ENCODE measurements around the gene TMEM41B. TPM values are rescaled to one million over a fixed set of nuclear protein-coding genes. Genes with fewer than 3 reads are reported as not detected.

TMEM41B gene
- total and polyA plus RNA-seq, 2 of the 4 experiments (the other 2 are of a cell fraction): 20.8 to 21.5 TPM

- TF ChIP-seq, protein P1, sequence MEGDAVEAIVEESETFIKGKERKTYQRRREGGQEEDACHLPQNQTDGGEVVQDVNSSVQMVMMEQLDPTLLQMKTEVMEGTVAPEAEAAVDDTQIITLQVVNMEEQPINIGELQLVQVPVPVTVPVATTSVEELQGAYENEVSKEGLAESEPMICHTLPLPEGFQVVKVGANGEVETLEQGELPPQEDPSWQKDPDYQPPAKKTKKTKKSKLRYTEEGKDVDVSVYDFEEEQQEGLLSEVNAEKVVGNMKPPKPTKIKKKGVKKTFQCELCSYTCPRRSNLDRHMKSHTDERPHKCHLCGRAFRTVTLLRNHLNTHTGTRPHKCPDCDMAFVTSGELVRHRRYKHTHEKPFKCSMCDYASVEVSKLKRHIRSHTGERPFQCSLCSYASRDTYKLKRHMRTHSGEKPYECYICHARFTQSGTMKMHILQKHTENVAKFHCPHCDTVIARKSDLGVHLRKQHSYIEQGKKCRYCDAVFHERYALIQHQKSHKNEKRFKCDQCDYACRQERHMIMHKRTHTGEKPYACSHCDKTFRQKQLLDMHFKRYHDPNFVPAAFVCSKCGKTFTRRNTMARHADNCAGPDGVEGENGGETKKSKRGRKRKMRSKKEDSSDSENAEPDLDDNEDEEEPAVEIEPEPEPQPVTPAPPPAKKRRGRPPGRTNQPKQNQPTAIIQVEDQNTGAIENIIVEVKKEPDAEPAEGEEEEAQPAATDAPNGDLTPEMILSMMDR (conservative IDR thresholded peaks at IDR 0.05; ENCODE audit: low read depth, low read length): peak; percentile 21; the same call in 1 of the 2 replicates
- peak; percentile 59 for TF ChIP-seq FOS (IDR thresholded peaks at IDR 0.05; ENCODE audit: low read depth, low read length)
Measured at GRCh38 chr11:9314291-9315077, at the start of gene TMEM41B (continued).
